Fibroblast of villous mesenchyme (primary cell): ENCODE measurements around the gene LANCL1. TPM values are rescaled to one million over a fixed set of nuclear protein-coding genes. Genes with fewer than 3 reads are reported as not detected.
A peak's percentile ranks its signal among the peaks of the same experiment; 100 is the strongest.

Experiments
- DNase-seq: peaks from one replicate; pipeline ENCODE4 v3.0.0-alpha.2; 2010; ENCODE audit warnings: low read depth
- H3K4me3 ChIP-seq: 2 replicates; pipeline ENCODE4 v1.5.1; 2011; ENCODE audit warnings: low read depth, mild to moderate bottlenecking, low read length
- total RNA-seq: library from RNA; depleted of rRNA; stranded (reverse); fragments of >200 nt; gene quantifications from 2 replicates; pipeline ENCODE4 v1.2.3, GENCODE V29; 2012
- TF ChIP-seq, protein P1 (sequence below): IDR thresholded peaks from 2 replicates; pipeline ENCODE4 v1.5.1; 2012; ENCODE audit warnings: low read depth, mild to moderate bottlenecking, low read length; ENCODE audit not compliant: insufficient read depth

The LANCL1 gene
- total RNA-seq, 1 donor, result 42.3 TPM

DNA sequence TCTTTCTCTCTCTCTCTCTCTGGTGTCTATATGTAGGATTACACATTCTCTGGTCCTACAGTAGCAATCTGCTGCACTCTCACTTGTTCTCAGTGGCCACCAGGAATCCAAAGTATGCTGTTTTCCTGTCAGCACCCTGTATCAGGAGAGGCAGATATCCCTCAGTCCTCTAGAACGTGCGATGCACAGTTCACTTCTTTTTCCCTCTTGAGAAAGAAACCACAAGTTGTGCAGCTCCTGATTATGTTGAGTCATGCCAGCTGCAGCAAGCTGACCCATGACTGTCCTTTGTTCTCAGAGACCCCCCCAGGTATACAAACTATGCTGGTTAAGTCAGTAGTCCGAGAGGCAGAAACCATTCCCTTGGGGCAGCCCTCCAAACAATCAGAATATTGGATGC lies 54.6 kb downstream of the LANCL1 start:
- peak; percentile 4 for DNase-seq
- no peak overlapping the region for H3K4me3 ChIP-seq
- TF ChIP-seq, protein P1, sequence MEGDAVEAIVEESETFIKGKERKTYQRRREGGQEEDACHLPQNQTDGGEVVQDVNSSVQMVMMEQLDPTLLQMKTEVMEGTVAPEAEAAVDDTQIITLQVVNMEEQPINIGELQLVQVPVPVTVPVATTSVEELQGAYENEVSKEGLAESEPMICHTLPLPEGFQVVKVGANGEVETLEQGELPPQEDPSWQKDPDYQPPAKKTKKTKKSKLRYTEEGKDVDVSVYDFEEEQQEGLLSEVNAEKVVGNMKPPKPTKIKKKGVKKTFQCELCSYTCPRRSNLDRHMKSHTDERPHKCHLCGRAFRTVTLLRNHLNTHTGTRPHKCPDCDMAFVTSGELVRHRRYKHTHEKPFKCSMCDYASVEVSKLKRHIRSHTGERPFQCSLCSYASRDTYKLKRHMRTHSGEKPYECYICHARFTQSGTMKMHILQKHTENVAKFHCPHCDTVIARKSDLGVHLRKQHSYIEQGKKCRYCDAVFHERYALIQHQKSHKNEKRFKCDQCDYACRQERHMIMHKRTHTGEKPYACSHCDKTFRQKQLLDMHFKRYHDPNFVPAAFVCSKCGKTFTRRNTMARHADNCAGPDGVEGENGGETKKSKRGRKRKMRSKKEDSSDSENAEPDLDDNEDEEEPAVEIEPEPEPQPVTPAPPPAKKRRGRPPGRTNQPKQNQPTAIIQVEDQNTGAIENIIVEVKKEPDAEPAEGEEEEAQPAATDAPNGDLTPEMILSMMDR, result no peak

DNA sequence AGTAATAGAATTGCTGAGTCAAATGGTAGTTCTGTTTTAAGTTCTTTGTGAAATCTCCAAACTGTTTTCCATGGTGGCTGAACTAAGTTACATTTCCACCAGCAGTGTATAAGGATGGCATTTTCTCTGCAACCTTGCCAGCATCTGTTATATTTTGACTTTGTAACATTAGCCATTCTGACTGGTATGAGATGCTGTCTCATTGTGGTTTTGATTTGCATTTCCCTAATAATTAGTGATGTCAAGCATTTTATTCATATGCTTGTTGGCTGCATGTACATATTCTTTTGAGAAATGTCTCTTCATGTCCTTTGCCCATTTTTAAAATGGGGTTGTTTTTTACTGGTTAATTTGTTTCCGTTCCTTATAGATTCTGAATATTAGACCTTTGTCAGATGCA lies 63.9 kb downstream of the LANCL1 start:
- H3K4me3 ChIP-seq, result no peak overlapping the region
- no peak for DNase-seq
- TF ChIP-seq, protein P1, result no peak

DNA sequence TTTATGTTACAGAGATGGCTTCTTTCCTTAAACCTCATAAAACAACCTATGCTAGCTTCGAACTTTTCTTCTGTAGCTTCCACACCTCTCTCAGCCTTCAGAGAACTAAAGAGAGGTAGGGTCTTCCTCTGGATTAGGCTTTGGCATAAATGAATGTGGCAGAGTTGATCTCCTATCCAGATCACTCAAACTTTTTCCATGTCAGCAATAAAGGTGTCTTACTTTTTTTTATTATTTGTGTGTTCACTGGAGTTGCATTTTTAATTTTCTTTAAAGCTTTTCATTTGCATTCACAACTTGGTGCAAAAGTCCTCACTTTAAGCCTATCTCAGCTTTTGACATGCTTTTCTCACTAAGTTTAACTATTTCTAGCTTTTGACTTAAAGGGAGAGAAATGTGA lies 66.0 kb downstream of the LANCL1 start:
- TF ChIP-seq, protein P1, result no peak
- no peak for DNase-seq
- no peak overlapping the region for H3K4me3 ChIP-seq

DNA sequence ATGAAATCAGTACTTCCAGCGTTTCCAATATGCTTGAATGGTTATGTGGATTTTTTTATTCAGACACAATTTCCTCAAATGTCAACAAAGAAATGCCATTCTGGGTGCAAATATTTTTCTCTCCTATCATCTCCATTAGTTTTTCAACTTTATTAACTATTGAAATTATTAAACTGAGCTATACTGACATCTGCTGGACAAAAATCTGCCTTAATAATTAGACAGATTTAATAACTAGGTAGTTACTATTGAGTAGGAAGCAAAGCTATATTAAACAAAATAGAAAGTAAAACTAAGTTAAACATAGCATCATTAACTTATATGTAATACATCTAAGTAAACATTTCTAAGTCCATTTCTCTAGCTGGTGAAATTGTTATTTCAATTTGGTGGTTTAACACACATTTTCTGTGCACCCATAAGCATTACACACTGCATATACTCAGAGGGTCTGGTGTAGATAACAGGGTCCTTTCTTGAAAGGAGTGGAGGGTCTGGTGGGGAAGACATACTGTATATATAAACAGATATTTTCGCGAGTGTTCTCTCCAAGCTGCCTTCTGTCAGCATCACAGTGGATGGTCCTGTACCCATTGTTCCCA lies 77.0 kb downstream of the LANCL1 start:
- TF ChIP-seq, protein P1, result peak; percentile 27
- DNase-seq, result peak; percentile 18
- no peak overlapping the region for H3K4me3 ChIP-seq

DNA sequence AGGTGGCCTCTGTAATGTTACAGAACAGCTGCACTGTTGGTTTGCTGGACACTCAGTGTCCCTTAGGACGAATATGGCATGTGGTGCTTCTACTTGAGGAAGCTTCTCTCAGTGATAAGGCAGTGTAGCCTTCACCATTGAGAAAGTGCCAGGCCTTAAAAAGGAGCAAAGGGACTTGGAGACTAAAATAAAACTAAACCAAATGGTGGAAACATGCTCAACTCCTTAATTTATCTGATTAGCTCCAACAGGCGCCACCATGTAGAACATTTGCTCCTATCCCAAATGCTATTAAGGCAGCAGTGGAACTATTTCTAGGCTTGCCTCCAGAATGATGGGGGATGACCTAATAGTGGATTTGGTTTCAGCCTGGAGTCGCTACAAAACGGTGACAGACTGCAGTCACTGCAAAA lies 84.1 kb downstream of the LANCL1 start:
- TF ChIP-seq, protein P1, result no peak
- DNase-seq, result no peak

DNA sequence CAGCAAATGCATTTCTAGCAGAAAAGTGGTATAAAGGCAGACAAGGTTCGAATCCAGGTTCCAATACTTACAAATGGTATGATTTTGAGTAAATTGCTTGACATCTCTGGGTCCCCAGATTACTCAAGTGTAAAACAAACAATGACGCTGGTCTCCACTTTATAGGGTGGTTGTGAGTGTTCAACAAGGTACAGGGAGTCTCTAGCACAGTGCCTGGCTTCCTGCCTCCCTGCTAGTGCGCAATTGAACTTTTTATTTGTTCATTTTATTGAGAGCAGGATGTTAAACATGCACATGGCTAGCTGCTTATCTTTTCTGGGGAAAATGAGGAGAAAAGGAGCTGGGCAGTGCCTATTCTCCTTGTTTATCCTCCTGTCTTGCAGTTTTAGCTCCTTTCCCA lies 86.7 kb downstream of the LANCL1 start:
- no peak overlapping the region for H3K4me3 ChIP-seq
- DNase-seq, result no peak
- TF ChIP-seq, protein P1, result no peak

More for the DNA sequence above, 84.1 kb downstream of the LANCL1 start:
- no peak overlapping the region for H3K4me3 ChIP-seq

DNA sequence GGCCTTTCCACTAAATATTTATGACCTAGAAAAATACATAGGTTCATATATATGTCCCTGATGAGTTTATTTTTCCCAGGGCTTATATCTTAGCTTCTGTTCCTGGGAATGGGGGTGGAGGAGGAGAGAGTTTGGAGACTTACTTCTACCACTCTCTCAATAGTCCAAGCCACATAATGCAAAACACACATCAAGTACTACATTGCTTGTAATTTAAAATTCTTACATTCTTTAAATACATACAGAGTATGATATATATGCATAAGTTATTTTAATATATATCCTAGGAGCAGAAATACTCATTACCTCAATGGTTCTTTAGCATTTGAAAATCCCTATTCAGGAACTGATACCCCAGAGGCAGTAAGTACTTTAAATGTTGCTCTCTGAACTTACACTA lies 88.4 kb downstream of the LANCL1 start:
- TF ChIP-seq, protein P1, result no peak
- no peak overlapping the region for H3K4me3 ChIP-seq
- no peak for DNase-seq
